K562 (cell line): ENCODE data around the gene DNAJB1. TPM values are rescaled to one million over a fixed set of nuclear protein-coding genes. Genes with fewer than 3 reads are reported as not detected.

Experiments used
- BRD4 ChIP-seq: fragments of 200-600 bp; sonication (generic); IDR thresholded peaks from 2 replicates; pipeline ENCODE4 v1.6.1; 2017; ENCODE audit warnings: inconsistent platforms
- ETV5 ChIP-seq: sonication (generic); formaldehyde crosslinking; IDR thresholded peaks from 2 replicates; pipeline ENCODE4 v1.4.0; 2020; ENCODE audit warnings: low read depth, mild to moderate bottlenecking, missing genetic modification reagents
- FOSL1 ChIP-seq: fragments of 200-800 bp; sonication (Bioruptor generic); conservative IDR thresholded peaks from 2 replicates; pipeline ENCODE4 v1.6.1; 2016; ENCODE audit warnings: missing genetic modification characterization, missing compliant biosample characterization
- FOXK1 ChIP-seq: sonication (generic); formaldehyde crosslinking; IDR thresholded peaks from 2 replicates; pipeline ENCODE4 v1.8.0; 2022; ENCODE audit warnings: missing genetic modification reagents, mild to moderate bottlenecking, borderline replicate concordance
- POLR2B ChIP-seq: fragments of 450-650 bp; IDR thresholded peaks from 2 replicates; pipeline ENCODE4 v1.6.1; 2018; ENCODE audit warnings: low read depth; ENCODE audit not compliant: partially characterized antibody
- RBM39 ChIP-seq: fragments of 200-400 bp; formaldehyde crosslinking; optimal IDR thresholded peaks from 2 replicates; pipeline ENCODE3; 2018; ENCODE audit warnings: low read depth, low read length
- SMARCE1 ChIP-seq: fragments of 450-650 bp; IDR thresholded peaks from 2 replicates; pipeline ENCODE4 v1.7.1; 2016; ENCODE audit warnings: mild to moderate bottlenecking
- TBP ChIP-seq: optimal IDR thresholded peaks from 2 replicates; pipeline ENCODE3; 2011; ENCODE audit warnings: low read depth, low read length, improper control_type of control experiment
- TCF7L2 ChIP-seq: fragments of 150-350 bp; IDR thresholded peaks from 2 replicates; pipeline ENCODE4 v1.6.1; 2016; ENCODE audit warnings: low read depth, mild to moderate bottlenecking, low read length, moderate library complexity
- XRCC4 ChIP-seq: IDR thresholded peaks from one replicate; pipeline ENCODE4 v1.6.1; 2011; ENCODE audit not compliant: insufficient read depth, insufficient read length; ENCODE audit errors: extremely low read depth
- ZEB2 ChIP-seq: fragments of 450-650 bp; IDR thresholded peaks from 2 replicates; pipeline ENCODE4 v1.6.1; 2016
- ZFX ChIP-seq: sonication (generic); formaldehyde crosslinking; IDR thresholded peaks from 2 replicates; pipeline ENCODE4 v1.8.0; 2022; ENCODE audit warnings: mild to moderate bottlenecking, missing genetic modification reagents, moderate library complexity
- ZNF3 ChIP-seq: fragments of 250-450 bp; sonication (Bioruptor Pico); IDR thresholded peaks from 2 replicates; pipeline ENCODE4 v1.5.0; 2021; ENCODE audit warnings: mild to moderate bottlenecking, moderate library complexity
- ZNF316 ChIP-seq: fragments of 450-650 bp; IDR thresholded peaks from 2 replicates; pipeline ENCODE4 v1.6.1; 2016
- ZNF696 ChIP-seq: fragments of 250-450 bp; sonication (Bioruptor Pico); conservative IDR thresholded peaks from 2 replicates; pipeline ENCODE4 v1.4.0; 2020; ENCODE audit warnings: mild to moderate bottlenecking, moderate library complexity
- ZNF699 ChIP-seq: fragments of 250-450 bp; sonication (Bioruptor Pico); IDR thresholded peaks from 2 replicates; pipeline ENCODE4 v1.8.0; 2021; ENCODE audit warnings: mild to moderate bottlenecking, moderate library complexity; ENCODE audit not compliant: insufficient replicate concordance
- polyA plus RNA-seq, 8 experiments: library from polyadenylated mRNA; depleted of rRNA in 4 of 8; stranded (reverse) in 5 of 8; unstranded in 3 of 8; fragments of >200 nt; fragmentation: Nextera tagmentation in 2 of 8; fragmentation: Illumina TruSeq in 1 of 8; extraction: Ambion mirVana in 2 of 8; extraction: Trizol in 1 of 8; gene quantifications; 2 replicates each; pipeline versions ENCODE4 v1.2.1 to v1.2.3, GENCODE V29; 2011 to 2014; ENCODE audit warnings: inconsistent platforms in 1 of 8, missing spikeins in 1 of 8
- total RNA-seq, 7 experiments: library from RNA; depleted of rRNA in 6 of 7; stranded (reverse); fragments of >200 nt in 6 of 7; fragmentation: Illumina TruSeq in 2 of 7; extraction: Trizol in 2 of 7; gene quantifications; 2 replicates each; pipeline versions ENCODE4 v1.2.1 to v1.2.3, GENCODE V29; 2011 to 2021; ENCODE audit warnings: low replicate concordance in 1 of 7
- TF ChIP-seq, protein P1 (sequence below), 2 experiments: fragments of 250-450 bp in 1 of 2; fragments of 450-650 bp in 1 of 2; sonication (Bioruptor Pico) in 1 of 2; IDR thresholded peaks; 2 replicates each; pipeline versions ENCODE4 v1.6.1 to v1.8.0; 2016 to 2021; ENCODE audit warnings: mild to moderate bottlenecking in 2 of 2, moderate library complexity in 2 of 2, missing compliant biosample characterization in 1 of 2, missing genetic modification characterization in 1 of 2
- TF ChIP-seq, protein P2 (sequence below): fragments of 450-650 bp; IDR thresholded peaks from 2 replicates; pipeline ENCODE4 v1.6.1; 2016; ENCODE audit warnings: mild to moderate bottlenecking
- TF ChIP-seq, protein P3 (sequence below): fragments of 250-450 bp; sonication (Bioruptor Pico); IDR thresholded peaks from 2 replicates; pipeline ENCODE4 v1.9.0; 2021; ENCODE audit warnings: mild to moderate bottlenecking, inconsistent platforms
- TF ChIP-seq, protein P4 (sequence below), 2 experiments: IDR thresholded peaks; 2 replicates each; pipeline ENCODE4 v1.6.1; 2012; ENCODE audit warnings: improper control_type of control experiment in 2 of 2, low read depth in 2 of 2, low read length in 2 of 2, borderline replicate concordance in 1 of 2

The DNAJB1 gene
- total and polyA plus RNA-seq, 9 of the 15 experiments (the other 6 are each of a cell fraction or from before 2014, with no cell fraction given) = 13.2 to 113 (median 62.1) TPM

DNA sequence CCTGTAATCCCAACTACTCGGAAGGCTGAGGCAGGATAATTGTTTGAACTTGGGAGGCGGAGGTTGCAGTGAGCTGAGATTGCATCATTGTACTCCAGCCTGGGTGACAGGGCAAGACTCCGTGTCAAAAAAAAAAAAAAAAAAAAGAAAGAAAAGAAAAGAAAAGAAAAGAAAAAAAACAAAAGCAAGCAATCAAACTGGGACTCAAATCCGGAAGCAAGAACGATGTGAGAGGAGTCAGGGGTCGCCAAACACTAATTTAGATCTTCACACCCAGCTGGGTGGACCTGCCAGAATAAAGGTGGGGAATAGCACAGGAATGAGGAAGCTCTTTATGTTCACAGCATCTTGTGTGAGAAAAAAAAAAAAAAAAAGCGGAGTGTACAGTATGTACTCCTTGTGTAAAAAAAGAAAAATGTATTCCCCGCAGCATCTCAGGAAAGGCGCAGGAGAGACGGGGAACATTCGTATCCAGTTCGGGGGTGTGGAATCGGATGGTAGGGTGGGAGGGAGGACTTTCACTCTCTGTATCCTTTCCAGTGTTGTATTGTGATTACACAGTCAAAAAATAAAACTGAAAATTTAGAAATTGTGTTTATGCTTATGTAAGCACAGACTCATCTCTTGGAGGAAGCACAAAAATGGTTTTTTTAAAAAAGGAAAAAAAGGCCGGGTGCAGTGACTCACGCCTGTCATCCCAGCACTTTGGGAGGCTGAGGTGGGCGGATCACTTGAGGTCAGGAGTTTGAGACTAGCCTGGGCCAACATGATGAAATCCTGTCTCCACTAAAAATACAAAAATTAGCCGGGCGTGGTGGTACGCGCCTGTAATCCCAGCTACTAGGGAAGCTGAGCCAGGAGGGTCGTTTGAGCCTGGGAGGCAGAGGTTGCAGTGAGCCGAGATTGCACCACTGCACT lies 7.6 kb downstream of the DNAJB1 start (continued):
- no peak for TF ChIP-seq ZNF3 (CRISPR knock-in tag)
- no peak for TF ChIP-seq XRCC4
- TF ChIP-seq FOXK1 (CRISPR knock-in tag) = no peak
- TF ChIP-seq, protein P1, sequence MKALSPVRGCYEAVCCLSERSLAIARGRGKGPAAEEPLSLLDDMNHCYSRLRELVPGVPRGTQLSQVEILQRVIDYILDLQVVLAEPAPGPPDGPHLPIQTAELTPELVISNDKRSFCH (CRISPR knock-in tag; IDR thresholded peaks at IDR 0.05) = no peak
- TF ChIP-seq, protein P1 (tag; IDR thresholded peaks at IDR 0.05) = no peak
- TF ChIP-seq POLR2B = no peak
- TF ChIP-seq, protein P2, sequence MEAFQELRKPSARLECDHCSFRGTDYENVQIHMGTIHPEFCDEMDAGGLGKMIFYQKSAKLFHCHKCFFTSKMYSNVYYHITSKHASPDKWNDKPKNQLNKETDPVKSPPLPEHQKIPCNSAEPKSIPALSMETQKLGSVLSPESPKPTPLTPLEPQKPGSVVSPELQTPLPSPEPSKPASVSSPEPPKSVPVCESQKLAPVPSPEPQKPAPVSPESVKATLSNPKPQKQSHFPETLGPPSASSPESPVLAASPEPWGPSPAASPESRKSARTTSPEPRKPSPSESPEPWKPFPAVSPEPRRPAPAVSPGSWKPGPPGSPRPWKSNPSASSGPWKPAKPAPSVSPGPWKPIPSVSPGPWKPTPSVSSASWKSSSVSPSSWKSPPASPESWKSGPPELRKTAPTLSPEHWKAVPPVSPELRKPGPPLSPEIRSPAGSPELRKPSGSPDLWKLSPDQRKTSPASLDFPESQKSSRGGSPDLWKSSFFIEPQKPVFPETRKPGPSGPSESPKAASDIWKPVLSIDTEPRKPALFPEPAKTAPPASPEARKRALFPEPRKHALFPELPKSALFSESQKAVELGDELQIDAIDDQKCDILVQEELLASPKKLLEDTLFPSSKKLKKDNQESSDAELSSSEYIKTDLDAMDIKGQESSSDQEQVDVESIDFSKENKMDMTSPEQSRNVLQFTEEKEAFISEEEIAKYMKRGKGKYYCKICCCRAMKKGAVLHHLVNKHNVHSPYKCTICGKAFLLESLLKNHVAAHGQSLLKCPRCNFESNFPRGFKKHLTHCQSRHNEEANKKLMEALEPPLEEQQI = no peak
- no peak for TF ChIP-seq ZFX
- TF ChIP-seq TBP = no peak
- TF ChIP-seq, protein P3, sequence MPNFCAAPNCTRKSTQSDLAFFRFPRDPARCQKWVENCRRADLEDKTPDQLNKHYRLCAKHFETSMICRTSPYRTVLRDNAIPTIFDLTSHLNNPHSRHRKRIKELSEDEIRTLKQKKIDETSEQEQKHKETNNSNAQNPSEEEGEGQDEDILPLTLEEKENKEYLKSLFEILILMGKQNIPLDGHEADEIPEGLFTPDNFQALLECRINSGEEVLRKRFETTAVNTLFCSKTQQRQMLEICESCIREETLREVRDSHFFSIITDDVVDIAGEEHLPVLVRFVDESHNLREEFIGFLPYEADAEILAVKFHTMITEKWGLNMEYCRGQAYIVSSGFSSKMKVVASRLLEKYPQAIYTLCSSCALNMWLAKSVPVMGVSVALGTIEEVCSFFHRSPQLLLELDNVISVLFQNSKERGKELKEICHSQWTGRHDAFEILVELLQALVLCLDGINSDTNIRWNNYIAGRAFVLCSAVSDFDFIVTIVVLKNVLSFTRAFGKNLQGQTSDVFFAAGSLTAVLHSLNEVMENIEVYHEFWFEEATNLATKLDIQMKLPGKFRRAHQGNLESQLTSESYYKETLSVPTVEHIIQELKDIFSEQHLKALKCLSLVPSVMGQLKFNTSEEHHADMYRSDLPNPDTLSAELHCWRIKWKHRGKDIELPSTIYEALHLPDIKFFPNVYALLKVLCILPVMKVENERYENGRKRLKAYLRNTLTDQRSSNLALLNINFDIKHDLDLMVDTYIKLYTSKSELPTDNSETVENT (CRISPR knock-in tag) = no peak
- TF ChIP-seq ZEB2 = peak; percentile 48; the same call in 1 of the 2 replicates
- TF ChIP-seq ZNF316 = peak; percentile 74
- TF ChIP-seq ZNF699 (CRISPR knock-in tag) = no peak
- no peak for TF ChIP-seq ETV5 (CRISPR knock-in tag)
- TF ChIP-seq FOSL1 (tag) = peak; percentile 85
- no peak for TF ChIP-seq ZNF696 (CRISPR knock-in tag)
- no peak for TF ChIP-seq TCF7L2
- TF ChIP-seq BRD4 = no peak
- TF ChIP-seq, protein P4, sequence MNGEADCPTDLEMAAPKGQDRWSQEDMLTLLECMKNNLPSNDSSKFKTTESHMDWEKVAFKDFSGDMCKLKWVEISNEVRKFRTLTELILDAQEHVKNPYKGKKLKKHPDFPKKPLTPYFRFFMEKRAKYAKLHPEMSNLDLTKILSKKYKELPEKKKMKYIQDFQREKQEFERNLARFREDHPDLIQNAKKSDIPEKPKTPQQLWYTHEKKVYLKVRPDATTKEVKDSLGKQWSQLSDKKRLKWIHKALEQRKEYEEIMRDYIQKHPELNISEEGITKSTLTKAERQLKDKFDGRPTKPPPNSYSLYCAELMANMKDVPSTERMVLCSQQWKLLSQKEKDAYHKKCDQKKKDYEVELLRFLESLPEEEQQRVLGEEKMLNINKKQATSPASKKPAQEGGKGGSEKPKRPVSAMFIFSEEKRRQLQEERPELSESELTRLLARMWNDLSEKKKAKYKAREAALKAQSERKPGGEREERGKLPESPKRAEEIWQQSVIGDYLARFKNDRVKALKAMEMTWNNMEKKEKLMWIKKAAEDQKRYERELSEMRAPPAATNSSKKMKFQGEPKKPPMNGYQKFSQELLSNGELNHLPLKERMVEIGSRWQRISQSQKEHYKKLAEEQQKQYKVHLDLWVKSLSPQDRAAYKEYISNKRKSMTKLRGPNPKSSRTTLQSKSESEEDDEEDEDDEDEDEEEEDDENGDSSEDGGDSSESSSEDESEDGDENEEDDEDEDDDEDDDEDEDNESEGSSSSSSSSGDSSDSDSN (IDR thresholded peaks at IDR 0.05; ENCODE audit: borderline replicate concordance in 1 of 2, low read depth in 2 of 2, low read length in 2 of 2) = no peak
- no peak for TF ChIP-seq RBM39
- peak; percentile 38; the same call in 1 of the 2 replicates for TF ChIP-seq SMARCE1
